ENCODE results near the gene ST3GAL2. TPM values are rescaled to one million over a fixed set of nuclear protein-coding genes. Genes with fewer than 3 reads are reported as not detected.
A peak's percentile ranks its signal among the peaks of the same experiment; 100 is the strongest.
"Not testable (repeated sequence)": the region's sequence is repeated elsewhere in the genome, so short reads cannot be mapped to it uniquely, and the experiment has no call there.

Gene ST3GAL2
- total and polyA plus RNA-seq, 2 donors from 2014 or later: 10.6 to 28.6 TPM

- no peak for TF ChIP-seq CTCF (IDR thresholded peaks at IDR 0.05; ENCODE audit: borderline replicate concordance, extremely low read depth, insufficient read depth)
- intact Hi-C loops (cut with DNase I): no loop called here
- Histone ChIP-seq H3K36me3 (ENCODE audit: control insufficient read depth in 2 of 3, insufficient read depth in 3 of 3, low read length in 3 of 3) (peaks cover 2 to 16% (median 8%) of the 10 kb centered on the region in 3 donors), H3K9me3 (ENCODE audit: control insufficient read depth in 2 of 3, insufficient read depth in 1 of 3, low read length in 3 of 3) (no peaks in the 10 kb centered on the region), H3K4me3 (ENCODE audit: low read length in 3 of 3) (no peak overlapping the region), H3K27ac (ENCODE audit: low read depth in 2 of 2, low read length in 2 of 2) (no peak overlapping the region), H3K27me3 (ENCODE audit: control insufficient read depth, insufficient read depth, low read length) (no peaks in the 10 kb centered on the region), H3K9ac (ENCODE audit: low read length in 3 of 3) (no peak overlapping the region), H3K4me1 (ENCODE audit: control insufficient read depth in 2 of 3, insufficient read depth in 2 of 3, low read depth in 1 of 3, low read length in 3 of 3) (no peaks in the 10 kb centered on the region)
- FAIRE-seq (no peak), DNase-seq (peak in 1 of 5 donors; percentile 2)
Observed at GRCh38 chr16:70337814-70338213, 101.1 kb downstream of the ST3GAL2 start.

- H3K36me3 ChIP-seq (ENCODE audit: control insufficient read depth in 2 of 3, insufficient read depth in 3 of 3, low read length in 3 of 3): peaks cover 2 to 28% (median 12%) of the 10 kb centered on the region in 3 donors
- H3K9me3 ChIP-seq (ENCODE audit: control insufficient read depth in 2 of 3, insufficient read depth in 1 of 3, low read length in 3 of 3); DNase-seq; FAIRE-seq; H3K4me3 ChIP-seq (ENCODE audit: low read length in 3 of 3); H3K27ac ChIP-seq (ENCODE audit: low read depth in 2 of 2, low read length in 2 of 2); H3K9ac ChIP-seq (ENCODE audit: low read length in 3 of 3); H3K4me1 ChIP-seq (ENCODE audit: control insufficient read depth in 2 of 3, insufficient read depth in 2 of 3, low read depth in 1 of 3, low read length in 3 of 3); H3K27me3 ChIP-seq (ENCODE audit: control insufficient read depth, insufficient read depth, low read length); intact Hi-C loops (cut with DNase I): not testable (repeated sequence)
Observed at GRCh38 chr16:70332728-70333127, 106.2 kb downstream of the ST3GAL2 start.

- Histone ChIP-seq H3K4me3 (ENCODE audit: low read length in 3 of 3) (no peak overlapping the region), H3K27me3 (ENCODE audit: control insufficient read depth, insufficient read depth, low read length) (no peaks in the 10 kb centered on the region), H3K9ac (ENCODE audit: low read length in 3 of 3) (no peak overlapping the region), H3K36me3 (ENCODE audit: control insufficient read depth in 2 of 3, insufficient read depth in 3 of 3, low read length in 3 of 3) (peaks cover 2 to 28% (median 12%) of the 10 kb centered on the region in 3 donors), H3K27ac (ENCODE audit: low read depth in 2 of 2, low read length in 2 of 2) (no peak overlapping the region), H3K9me3 (ENCODE audit: control insufficient read depth in 2 of 3, insufficient read depth in 1 of 3, low read length in 3 of 3) (no peaks in the 10 kb centered on the region), H3K4me1 (ENCODE audit: control insufficient read depth in 2 of 3, insufficient read depth in 2 of 3, low read depth in 1 of 3, low read length in 3 of 3) (no peaks in the 10 kb centered on the region)
- FAIRE-seq: no peak
- TF ChIP-seq CTCF (IDR thresholded peaks at IDR 0.05; ENCODE audit: borderline replicate concordance, extremely low read depth, insufficient read depth): peak; percentile 27
- DNase-seq: peak in 2 of 5 donors; percentile 8 to 35
- intact Hi-C loops (cut with DNase I): no loop called here
Observed at GRCh38 chr16:70331588-70332358, 107.1 kb downstream of the ST3GAL2 start.

- no peak for TF ChIP-seq CTCF (IDR thresholded peaks at IDR 0.05; ENCODE audit: borderline replicate concordance, extremely low read depth, insufficient read depth)
- Histone ChIP-seq H3K36me3 (ENCODE audit: control insufficient read depth in 2 of 3, insufficient read depth in 3 of 3, low read length in 3 of 3) (peaks cover 2 to 28% (median 12%) of the 10 kb centered on the region in 3 donors), H3K27ac (ENCODE audit: low read depth in 2 of 2, low read length in 2 of 2) (no peak overlapping the region)
Observed at GRCh38 chr16:70331091-70331490, 107.8 kb downstream of the ST3GAL2 start.

More at GRCh38 chr16:70331091-70331490, 107.8 kb downstream of the ST3GAL2 start:
- DNase-seq (no peak), FAIRE-seq (no peak)
- no peaks in the 10 kb centered on the region for H3K4me1 ChIP-seq (ENCODE audit: control insufficient read depth in 2 of 3, insufficient read depth in 2 of 3, low read depth in 1 of 3, low read length in 3 of 3)
- H3K4me3 ChIP-seq (ENCODE audit: low read length in 3 of 3): no peak overlapping the region
- no peaks in the 10 kb centered on the region for H3K27me3 ChIP-seq (ENCODE audit: control insufficient read depth, insufficient read depth, low read length)
- no peaks in the 10 kb centered on the region for H3K9me3 ChIP-seq (ENCODE audit: control insufficient read depth in 2 of 3, insufficient read depth in 1 of 3, low read length in 3 of 3)
- no peak overlapping the region for H3K9ac ChIP-seq (ENCODE audit: low read length in 3 of 3)
- intact Hi-C loops (cut with DNase I): no loop called here

Other genes starting within 250 kb of the ST3GAL2 start
- gene EXOSC6, start 187.2 kb downstream of the ST3GAL2 start, total RNA-seq: 22.6 TPM
- gene EXOSC6, start 187.2 kb downstream of the ST3GAL2 start, polyA plus RNA-seq (ENCODE audit: insufficient read depth, low read depth, low replicate concordance): 13.1 TPM
- gene AARS1, start 149.6 kb downstream of the ST3GAL2 start, total RNA-seq: 111 TPM
- 58.2 TPM for gene AARS1, start 149.6 kb downstream of the ST3GAL2 start, polyA plus RNA-seq (ENCODE audit: insufficient read depth, low read depth, low replicate concordance)
- gene DDX19B, start 139.9 kb downstream of the ST3GAL2 start, total RNA-seq: 33.4 TPM
- gene DDX19B, start 139.9 kb downstream of the ST3GAL2 start, polyA plus RNA-seq (ENCODE audit: insufficient read depth, low read depth, low replicate concordance): 25.6 TPM
- gene DDX19A, start 92.2 kb downstream of the ST3GAL2 start, total RNA-seq: 34.8 TPM
- gene DDX19A, start 92.2 kb downstream of the ST3GAL2 start, polyA plus RNA-seq (ENCODE audit: insufficient read depth, low read depth, low replicate concordance): 19.8 TPM
- gene FCSK, start 15.5 kb upstream of the ST3GAL2 start, total RNA-seq: 32.5 TPM
- gene FCSK, start 15.5 kb upstream of the ST3GAL2 start, polyA plus RNA-seq (ENCODE audit: insufficient read depth, low read depth, low replicate concordance): 18.7 TPM
- 69.7 TPM for gene COG4, start 84.5 kb upstream of the ST3GAL2 start, total RNA-seq
- gene COG4, start 84.5 kb upstream of the ST3GAL2 start, polyA plus RNA-seq (ENCODE audit: insufficient read depth, low read depth, low replicate concordance): 42.9 TPM
- 246 TPM for gene SF3B3, start 84.7 kb upstream of the ST3GAL2 start, total RNA-seq
- 92.9 TPM for gene SF3B3, start 84.7 kb upstream of the ST3GAL2 start, polyA plus RNA-seq (ENCODE audit: insufficient read depth, low read depth, low replicate concordance)
- gene IL34, start 207.5 kb upstream of the ST3GAL2 start, total RNA-seq: 7.4 TPM
- 5.9 TPM for gene IL34, start 207.5 kb upstream of the ST3GAL2 start, polyA plus RNA-seq (ENCODE audit: insufficient read depth, low read depth, low replicate concordance)
- gene MTSS2, start 247.0 kb upstream of the ST3GAL2 start, total RNA-seq: 33.0 TPM
- 19.2 TPM for gene MTSS2, start 247.0 kb upstream of the ST3GAL2 start, polyA plus RNA-seq (ENCODE audit: insufficient read depth, low read depth, low replicate concordance)